MM.1S (cell line): ENCODE data around the gene GOLGA6A.

Experiments
- EZH2 ChIP-seq: fragments of 300-600 bp; sonication (generic); optimal IDR thresholded peaks from 2 replicates; pipeline ENCODE3; 2017; ENCODE audit warnings: low read depth, mild to moderate bottlenecking, antibody characterized with exemption, low read length, mixed read lengths
- TF ChIP-seq, protein P1 (sequence below): fragments of 300-600 bp; sonication (generic); IDR thresholded peaks from 2 replicates; pipeline ENCODE4 v1.5.1; 2016; ENCODE audit warnings: antibody characterized with exemption, low read length, mixed read lengths

DNA sequence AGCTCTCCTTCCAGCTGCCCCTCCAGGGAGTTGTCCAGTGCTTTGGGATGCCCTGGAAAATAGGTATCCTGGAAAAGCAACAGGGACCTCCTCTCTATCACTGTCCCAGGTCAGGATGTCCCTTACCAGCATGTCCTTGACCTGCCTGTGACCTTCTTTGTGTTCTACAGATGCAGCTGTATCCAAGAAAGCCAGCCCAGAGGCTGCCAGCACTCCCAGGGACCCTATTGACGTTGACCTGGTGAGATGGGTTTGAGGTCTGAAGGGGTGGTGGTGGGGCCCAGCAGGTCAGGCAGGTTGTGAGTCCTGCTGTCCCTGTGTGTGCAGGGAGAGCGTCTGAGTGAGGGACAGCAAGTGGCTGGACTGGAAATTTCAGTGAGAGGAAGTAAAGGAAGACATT is 57.7 kb downstream of the GOLGA6A start:
- TF ChIP-seq, protein P1, sequence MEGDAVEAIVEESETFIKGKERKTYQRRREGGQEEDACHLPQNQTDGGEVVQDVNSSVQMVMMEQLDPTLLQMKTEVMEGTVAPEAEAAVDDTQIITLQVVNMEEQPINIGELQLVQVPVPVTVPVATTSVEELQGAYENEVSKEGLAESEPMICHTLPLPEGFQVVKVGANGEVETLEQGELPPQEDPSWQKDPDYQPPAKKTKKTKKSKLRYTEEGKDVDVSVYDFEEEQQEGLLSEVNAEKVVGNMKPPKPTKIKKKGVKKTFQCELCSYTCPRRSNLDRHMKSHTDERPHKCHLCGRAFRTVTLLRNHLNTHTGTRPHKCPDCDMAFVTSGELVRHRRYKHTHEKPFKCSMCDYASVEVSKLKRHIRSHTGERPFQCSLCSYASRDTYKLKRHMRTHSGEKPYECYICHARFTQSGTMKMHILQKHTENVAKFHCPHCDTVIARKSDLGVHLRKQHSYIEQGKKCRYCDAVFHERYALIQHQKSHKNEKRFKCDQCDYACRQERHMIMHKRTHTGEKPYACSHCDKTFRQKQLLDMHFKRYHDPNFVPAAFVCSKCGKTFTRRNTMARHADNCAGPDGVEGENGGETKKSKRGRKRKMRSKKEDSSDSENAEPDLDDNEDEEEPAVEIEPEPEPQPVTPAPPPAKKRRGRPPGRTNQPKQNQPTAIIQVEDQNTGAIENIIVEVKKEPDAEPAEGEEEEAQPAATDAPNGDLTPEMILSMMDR = no peak
- no peak for TF ChIP-seq EZH2
